GM12865 (cell line): ENCODE data around the gene CMTM1.
"Not testable (repeated sequence)": the region's sequence is repeated elsewhere in the genome, so short reads cannot be mapped to it uniquely, and the experiment has no call there.

Experiments
- DNase-seq: peaks from one replicate; pipeline ENCODE4 v3.0.0; 2010; ENCODE audit warnings: low read depth
- H3K4me3 ChIP-seq: 2 replicates; pipeline ENCODE4 v1.5.1; 2011; ENCODE audit warnings: mild to moderate bottlenecking, low read depth, low read length, control low read depth
- CTCF ChIP-seq: IDR thresholded peaks from 2 replicates; pipeline ENCODE4 v1.5.1; 2011; ENCODE audit warnings: low read length, control low read depth, low read depth, inconsistent platforms; ENCODE audit not compliant: insufficient read depth; ENCODE audit errors: missing control alignments

CMTM1 gene

GRCh38 chr16:66608241-66609138 lies 42.3 kb downstream of the CMTM1 start:
- peak; percentile 78 for DNase-seq
- peak; percentile 91 for TF ChIP-seq CTCF
- H3K4me3 ChIP-seq, result no peak overlapping the region

- no peak for TF ChIP-seq CTCF
- DNase-seq, result no peak
- H3K4me3 ChIP-seq, result no peak overlapping the region
These were observed 42.9 kb downstream of the CMTM1 start for GRCh38 chr16:66609139-66609510.

GRCh38 chr16:66610111-66610820 lies 44.0 kb downstream of the CMTM1 start:
- no peak overlapping the region for H3K4me3 ChIP-seq
- no peak for TF ChIP-seq CTCF
- DNase-seq, result no peak

GRCh38 chr16:66611911-66612310 lies 45.7 kb downstream of the CMTM1 start:
- not testable (repeated sequence) for H3K4me3 ChIP-seq, DNase-seq

- no peak for DNase-seq
- no peak for TF ChIP-seq CTCF
- no peak overlapping the region for H3K4me3 ChIP-seq
These were observed 46.2 kb downstream of the CMTM1 start for GRCh38 chr16:66612422-66612821.

GRCh38 chr16:66614161-66614802 lies 48.0 kb downstream of the CMTM1 start:
- DNase-seq, result no peak
- no peak for TF ChIP-seq CTCF
- H3K4me3 ChIP-seq, result no peak overlapping the region

GRCh38 chr16:66616169-66616568 lies 49.9 kb downstream of the CMTM1 start:
- no peak overlapping the region for H3K4me3 ChIP-seq
- DNase-seq, result no peak
- no peak for TF ChIP-seq CTCF
